Body of pancreas (tissue), 4 donors: ENCODE results near the gene SPATA13. TPM values are rescaled to one million over a fixed set of nuclear protein-coding genes. Genes with fewer than 3 reads are reported as not detected.

Experiments used
- ATAC-seq: fragments of 150-250 bp; one replicate; pipeline ENCODE4 v1.9.1; 2016
- DNase-seq, 4 donors: peaks; one replicate each; pipeline ENCODE4 v3.0.0-alpha.2; 2019
- H3K27ac ChIP-seq, 4 donors: fragments of 200-600 bp; sonication (generic); 1 replicate in 3 of 4; 2 replicates in 1 of 4; pipeline versions ENCODE4 v1.5.1 to v1.6.1; 2016 to 2019; ENCODE audit warnings: mild to moderate bottlenecking in 1 of 4, mixed read lengths in 1 of 4, moderate library complexity in 1 of 4
- H3K27me3 ChIP-seq, 2 donors: fragments of 200-600 bp; sonication (generic); one replicate each; pipeline ENCODE4 v1.6.0; 2016; ENCODE audit warnings: mild to moderate bottlenecking in 1 of 2
- H3K36me3 ChIP-seq, 2 donors: fragments of 200-600 bp; sonication (generic); replicated peaks in 1 of 2; 2 replicates each; pipeline ENCODE4 v1.5.1; 2016; ENCODE audit warnings: low read depth in 2 of 2; ENCODE audit not compliant: insufficient read depth in 1 of 2
- H3K4me1 ChIP-seq: fragments of 200-600 bp; sonication (generic); one replicate; pipeline ENCODE4 v1.6.0; 2016
- H3K4me3 ChIP-seq, 2 donors: fragments of 200-600 bp; sonication (generic); 1 replicate in 1 of 2; 2 replicates in 1 of 2; pipeline ENCODE4 v1.5.1; 2016 to 2019
- H3K9me3 ChIP-seq, 3 donors: fragments of 200-600 bp; sonication (generic); 1 replicate in 2 of 3; 2 replicates in 1 of 3; pipeline ENCODE4 v1.5.1; 2016
- POLR2A ChIP-seq, 3 donors: fragments of 450-650 bp; IDR thresholded peaks; one replicate each; pipeline ENCODE4 v1.6.1; 2016; ENCODE audit warnings: antibody characterized with exemption in 3 of 3, mild to moderate bottlenecking in 2 of 3
- WGBS, 2 donors: methylation state at CpG; one replicate each; pipeline ENCODE4 v1.1.5; 2017; 5-methylcytosine and 5-hydroxymethylcytosine counted together
- intact Hi-C: fragments of 100-400 bp; cut with DNase I; formaldehyde crosslinking; loops from one replicate; pipeline ENCODE4 v1.15.1; 2023
- total RNA-seq, 2 donors: library from RNA; depleted of rRNA; stranded (reverse); fragments of >200 nt; gene quantifications; one replicate each; pipeline ENCODE4 v1.1.0, GENCODE V29; 2016
- TF ChIP-seq, protein P1 (sequence below), 7 experiments: fragments of 450-650 bp in 4 of 7; fragments of 200-600 bp in 3 of 7; sonication (generic) in 3 of 7; IDR thresholded peaks; one replicate each; pipeline ENCODE4 v1.5.1; 2016 to 2019; ENCODE audit warnings: antibody characterized with exemption in 7 of 7

Gene SPATA13
- total RNA-seq, 2 donors from 2014 or later: 83.3 to 359 TPM

DNA sequence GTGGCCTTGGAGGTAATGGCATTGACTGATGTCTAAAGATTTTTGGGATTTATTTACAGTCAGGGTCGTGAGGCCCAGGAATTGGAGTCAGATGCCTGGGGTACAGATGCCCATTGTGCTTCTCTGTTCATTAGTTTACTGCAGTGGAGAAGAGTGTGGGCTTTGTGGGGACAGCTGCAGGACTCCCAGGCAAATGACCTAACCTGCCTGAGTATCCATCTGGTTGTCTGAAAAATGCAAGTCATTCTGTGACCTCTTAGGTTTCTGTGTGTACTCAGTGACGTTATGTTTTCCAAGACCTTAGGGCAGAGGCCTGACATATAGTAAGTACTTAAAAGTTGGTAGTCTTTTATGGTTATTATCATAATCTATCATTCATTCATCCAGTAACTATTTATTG is 60.5 kb downstream of the SPATA13 start:
- H3K9me3 ChIP-seq: no peaks in the 10 kb centered on the region
- intact Hi-C loops: loop anchor here (10.0 kb wide), 1 partner anchor 206 kb away; no protein-coding TSS in a partner anchor
- 15 to 16% methylated on average over 2 of the region's 2 CpGs for WGBS, 2 donors

DNA sequence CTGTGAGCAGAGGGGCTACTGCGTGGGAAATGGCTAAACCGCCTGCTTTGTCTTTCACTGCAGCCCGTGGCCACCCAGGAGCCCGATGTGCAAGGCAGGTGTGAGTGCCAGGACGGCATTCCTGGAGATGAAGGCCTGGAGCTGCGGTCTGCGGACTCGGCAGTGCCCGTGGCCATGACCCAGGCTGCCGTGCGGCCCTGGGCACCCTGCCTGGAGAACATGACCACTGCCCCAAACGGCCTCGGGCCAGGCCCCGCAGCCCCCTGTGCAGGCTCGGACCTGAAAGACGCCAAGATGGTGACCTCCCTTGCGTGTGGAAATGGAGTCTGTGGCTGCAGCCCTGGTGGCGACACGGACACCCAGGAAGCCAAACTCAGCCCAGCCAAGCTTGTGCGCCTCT is 62.2 kb downstream of the SPATA13 start:
- TF ChIP-seq, protein P1, sequence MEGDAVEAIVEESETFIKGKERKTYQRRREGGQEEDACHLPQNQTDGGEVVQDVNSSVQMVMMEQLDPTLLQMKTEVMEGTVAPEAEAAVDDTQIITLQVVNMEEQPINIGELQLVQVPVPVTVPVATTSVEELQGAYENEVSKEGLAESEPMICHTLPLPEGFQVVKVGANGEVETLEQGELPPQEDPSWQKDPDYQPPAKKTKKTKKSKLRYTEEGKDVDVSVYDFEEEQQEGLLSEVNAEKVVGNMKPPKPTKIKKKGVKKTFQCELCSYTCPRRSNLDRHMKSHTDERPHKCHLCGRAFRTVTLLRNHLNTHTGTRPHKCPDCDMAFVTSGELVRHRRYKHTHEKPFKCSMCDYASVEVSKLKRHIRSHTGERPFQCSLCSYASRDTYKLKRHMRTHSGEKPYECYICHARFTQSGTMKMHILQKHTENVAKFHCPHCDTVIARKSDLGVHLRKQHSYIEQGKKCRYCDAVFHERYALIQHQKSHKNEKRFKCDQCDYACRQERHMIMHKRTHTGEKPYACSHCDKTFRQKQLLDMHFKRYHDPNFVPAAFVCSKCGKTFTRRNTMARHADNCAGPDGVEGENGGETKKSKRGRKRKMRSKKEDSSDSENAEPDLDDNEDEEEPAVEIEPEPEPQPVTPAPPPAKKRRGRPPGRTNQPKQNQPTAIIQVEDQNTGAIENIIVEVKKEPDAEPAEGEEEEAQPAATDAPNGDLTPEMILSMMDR (IDR thresholded peaks at IDR 0.05): no peak
- TF ChIP-seq POLR2A (IDR thresholded peaks at IDR 0.05): no peak
- intact Hi-C loops: loop anchor here (10.0 kb wide), 1 partner anchor 208 kb away; no protein-coding TSS in a partner anchor
- peaks cover 88% of the 10 kb centered on the region for H3K4me1 ChIP-seq
- no peak for ATAC-seq
- H3K36me3 ChIP-seq: peaks cover 0 to 6% of the 10 kb centered on the region in 2 donors
- no peak overlapping the region for H3K4me3 ChIP-seq
- WGBS, 2 donors: 35 to 49% methylated on average over 12 to 20 of the region's 20 CpGs
- H3K9me3 ChIP-seq: no peaks in the 10 kb centered on the region
- peak overlapping the region; percentile 47 to 94 (median 90) for H3K27ac ChIP-seq
- H3K27me3 ChIP-seq: no peaks in the 10 kb centered on the region
- DNase-seq: peak; percentile 38 to 58 (median 51)

More for the DNA sequence above, 60.5 kb downstream of the SPATA13 start:
- ATAC-seq: peak; percentile 89
- peaks cover 0 to 6% of the 10 kb centered on the region in 2 donors for H3K36me3 ChIP-seq
- no peak overlapping the region for H3K4me3 ChIP-seq
- H3K27me3 ChIP-seq: no peaks in the 10 kb centered on the region
- TF ChIP-seq, protein P1 (IDR thresholded peaks at IDR 0.05): no peak
- peak in 2 of 3 donors; percentile 61 to 62 for TF ChIP-seq POLR2A (IDR thresholded peaks at IDR 0.05)
- peak overlapping the region; percentile 83 to 94 (median 90) for H3K27ac ChIP-seq
- peak; percentile 82 to 90 (median 86) for DNase-seq
- peaks cover 99% of the 10 kb centered on the region for H3K4me1 ChIP-seq

DNA sequence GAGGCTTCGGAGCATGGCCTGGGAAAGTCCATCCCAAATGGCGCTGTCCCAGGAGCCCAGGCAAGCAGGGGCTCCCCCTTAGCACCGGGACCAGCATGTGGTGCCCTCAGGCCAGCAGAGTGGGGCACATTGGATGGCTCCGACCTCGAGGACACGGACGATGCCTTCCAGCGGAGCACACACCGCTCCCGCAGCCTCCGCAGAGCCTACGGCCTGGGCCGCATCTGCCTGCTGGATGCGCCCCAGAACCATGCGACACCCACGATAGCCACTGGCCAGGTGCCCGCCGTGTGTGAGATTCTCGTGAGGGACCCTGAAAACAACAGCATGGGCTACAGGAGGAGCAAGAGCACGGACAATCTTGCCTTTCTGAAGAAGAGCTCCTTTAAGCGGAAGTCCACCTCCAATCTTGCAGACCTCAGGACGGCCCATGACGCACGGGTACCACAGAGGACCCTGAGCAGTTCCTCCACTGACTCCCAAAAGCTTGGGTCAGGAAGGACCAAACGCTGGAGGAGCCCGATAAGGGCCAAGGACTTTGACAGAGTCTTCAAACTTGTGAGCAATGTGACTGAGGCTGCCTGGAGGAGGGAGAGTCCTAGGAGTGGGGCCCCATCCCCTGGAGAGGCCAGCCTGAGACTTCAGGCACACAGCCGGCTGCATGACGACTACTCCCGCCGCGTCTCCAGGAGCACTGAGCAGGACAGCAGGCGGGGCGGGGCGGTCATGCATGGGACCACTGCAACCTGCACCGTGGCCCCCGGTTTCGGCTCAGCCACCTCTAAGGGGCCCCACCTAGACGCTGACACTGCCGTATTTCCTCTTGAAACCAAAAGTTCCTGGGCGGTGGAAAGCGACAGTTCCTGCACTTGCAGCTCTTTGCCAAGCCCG is 63.1 kb downstream of the SPATA13 start:
- no peak overlapping the region for H3K4me3 ChIP-seq
- no peak for DNase-seq
- H3K36me3 ChIP-seq: peaks cover 0 to 6% of the 10 kb centered on the region in 2 donors
- no peaks in the 10 kb centered on the region for H3K9me3 ChIP-seq
- H3K27me3 ChIP-seq: no peaks in the 10 kb centered on the region
- TF ChIP-seq POLR2A (IDR thresholded peaks at IDR 0.05): no peak
- TF ChIP-seq, protein P1 (IDR thresholded peaks at IDR 0.05): no peak
- H3K4me1 ChIP-seq: peaks cover 85% of the 10 kb centered on the region
- H3K27ac ChIP-seq: peak overlapping the region; percentile 52 to 94 (median 90)
- ATAC-seq: no peak
- 75 to 86% methylated on average over 38 of the region's 42 CpGs for WGBS, 2 donors
- intact Hi-C loops: loop anchor here (10.0 kb wide), 1 partner anchor 209 kb away; no protein-coding TSS in a partner anchor

- Histone ChIP-seq H3K9me3 (no peaks in the 10 kb centered on the region), H3K4me3 (no peak overlapping the region), H3K36me3 (peaks cover 0 to 6% of the 10 kb centered on the region in 2 donors), H3K27me3 (no peaks in the 10 kb centered on the region), H3K27ac (peak overlapping the region; percentile 52 to 94 (median 90)), H3K4me1 (peaks cover 82% of the 10 kb centered on the region)
- ATAC-seq (no peak), DNase-seq (peak in 2 of 4 donors; percentile 44 to 46)
- TF ChIP-seq, protein P1 (IDR thresholded peaks at IDR 0.05): no peak
- TF ChIP-seq POLR2A (IDR thresholded peaks at IDR 0.05): no peak
- intact Hi-C loops: loop anchor here (10.0 kb wide), 1 partner anchor 209 kb away; no protein-coding TSS in a partner anchor
- WGBS, 2 donors: 23 to 40% methylated on average over 8 to 9 of the region's 9 CpGs
Measured at GRCh38 chr13:24224232-24224680, 63.7 kb downstream of the SPATA13 start.
